Left renal pelvis (tissue), 4 donors: Measurements from ENCODE around the gene VWCE. TPM values are rescaled to one million over a fixed set of nuclear protein-coding genes. Genes with fewer than 3 reads are reported as not detected.
"Not testable (repeated sequence)": the region's sequence is repeated elsewhere in the genome, so short reads cannot be mapped to it uniquely, and the experiment has no call there.

ENCODE experiments used
- DNase-seq, 4 donors: peaks; one replicate each; pipeline ENCODE4 v3.0.0-alpha.2; 2013; ENCODE audit warnings: low read depth in 4 of 4, low spot score in 3 of 4
- polyA plus RNA-seq, 4 donors: library from polyadenylated mRNA; unstranded; fragments of 120-200 nt; gene quantifications; one replicate each; pipeline ENCODE4 v1.2.1, GENCODE V29; 2013; ENCODE audit not compliant: insufficient read length in 4 of 4

Gene VWCE
- polyA plus RNA-seq, 4 donors: 1.5 to 4.1 (median 2.9) TPM

DNA sequence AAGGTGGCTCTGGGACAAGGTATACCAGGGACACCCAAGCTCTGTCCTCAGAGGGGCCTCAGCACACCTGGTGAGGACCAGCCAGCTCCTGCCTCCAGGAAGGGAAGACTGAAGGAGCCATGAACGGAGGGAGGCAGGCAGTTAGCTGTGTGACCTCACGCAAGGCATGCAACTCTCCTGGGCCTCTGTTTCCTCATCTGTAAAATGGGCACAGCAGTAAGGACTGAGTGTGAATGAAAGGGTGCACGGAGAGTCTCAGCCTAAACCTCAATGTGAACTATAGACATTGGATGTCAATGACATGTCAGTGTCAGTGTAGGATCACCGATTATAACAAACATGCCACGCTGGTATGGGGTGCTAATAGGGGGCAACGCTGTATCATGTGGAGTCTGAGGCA is 35.8 kb downstream of the VWCE start:
- no peak for DNase-seq

DNA sequence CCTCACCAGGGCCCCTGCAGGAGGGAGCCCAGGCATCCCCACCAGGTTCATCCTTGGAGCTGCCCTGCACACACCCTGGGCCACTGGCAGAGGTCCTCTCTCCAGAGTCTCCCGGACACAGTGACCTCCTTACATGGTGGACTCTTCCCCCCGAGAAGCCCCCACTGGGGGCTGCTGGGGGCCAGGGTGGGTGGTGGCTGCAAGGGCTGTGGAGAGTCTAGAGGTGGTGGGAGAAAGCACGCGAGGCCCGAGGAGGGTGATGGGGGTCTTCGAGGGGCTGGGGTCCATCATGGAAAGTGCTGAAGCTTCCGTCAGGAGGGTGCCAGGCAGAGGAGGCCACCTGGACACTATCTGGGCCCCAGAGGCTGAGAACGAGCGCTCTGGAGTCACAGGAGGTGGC is 36.6 kb downstream of the VWCE start:
- DNase-seq: no peak

DNA sequence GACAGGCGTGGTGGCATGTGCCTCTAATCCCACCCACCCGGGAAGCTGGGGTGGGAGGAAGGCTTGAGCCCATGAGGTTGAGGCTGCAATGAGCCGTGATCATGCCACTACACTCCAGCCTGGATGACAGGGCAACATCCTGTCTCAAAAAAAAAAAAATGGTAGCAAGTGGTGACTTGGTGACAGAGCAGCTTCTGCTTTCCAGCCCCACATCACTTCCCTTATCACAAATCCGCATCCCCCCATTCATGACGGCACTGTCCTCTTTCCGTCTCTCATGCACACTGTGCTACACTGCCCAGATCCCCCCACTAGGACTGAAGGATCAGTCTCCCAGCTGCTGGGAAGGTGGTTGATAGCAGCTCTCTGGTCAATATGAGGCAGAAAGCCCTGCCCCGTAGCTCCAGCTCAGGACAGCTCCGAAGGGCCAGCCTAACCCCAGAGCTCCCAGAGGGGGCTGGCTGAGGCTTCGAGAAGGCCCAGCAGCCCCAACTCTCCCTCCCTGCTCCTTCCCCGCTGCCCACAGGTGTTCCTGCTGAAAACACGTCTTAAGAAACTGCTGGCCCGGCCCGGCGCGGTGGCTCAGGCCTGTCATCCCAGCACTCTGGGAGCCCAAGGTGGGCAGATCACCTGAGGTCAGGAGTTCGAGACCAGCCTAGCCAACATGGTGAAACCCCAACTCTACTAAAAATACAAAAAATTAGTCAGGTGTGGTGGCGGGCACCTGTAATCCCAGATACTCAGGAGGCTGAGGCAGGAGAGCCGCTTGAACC is 38.2 kb downstream of the VWCE start:
- no peak for DNase-seq

DNA sequence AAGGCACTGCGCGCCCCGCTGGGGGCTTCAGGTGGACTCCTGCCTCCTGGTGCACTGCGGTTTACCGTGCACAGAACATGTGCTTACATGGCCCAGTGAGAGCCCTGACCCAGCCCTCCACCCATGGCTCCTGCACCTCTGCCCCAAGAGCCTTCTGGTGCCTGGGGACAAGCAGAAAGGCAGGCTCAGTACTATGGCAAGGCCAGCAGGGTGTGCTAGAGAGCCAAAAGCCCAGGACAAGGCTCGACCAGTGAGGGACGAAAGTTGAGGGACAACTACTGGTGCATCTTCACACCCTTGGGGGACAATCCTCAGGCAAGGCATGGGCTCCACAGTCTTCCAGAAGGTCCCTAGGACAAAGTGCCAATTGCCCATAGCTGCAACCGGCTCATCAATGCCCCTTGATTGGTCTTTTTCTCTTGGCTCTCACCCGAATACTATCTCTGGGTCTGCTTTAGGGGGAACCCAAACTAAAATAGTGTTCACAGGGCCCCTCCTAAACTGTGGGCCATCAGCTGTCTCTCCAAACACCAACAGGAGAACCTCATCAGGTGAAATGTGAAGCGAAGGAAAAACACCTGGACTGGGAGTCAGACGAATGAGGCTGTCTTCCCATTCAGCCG is 40.6 kb downstream of the VWCE start:
- DNase-seq: no peak

DNA sequence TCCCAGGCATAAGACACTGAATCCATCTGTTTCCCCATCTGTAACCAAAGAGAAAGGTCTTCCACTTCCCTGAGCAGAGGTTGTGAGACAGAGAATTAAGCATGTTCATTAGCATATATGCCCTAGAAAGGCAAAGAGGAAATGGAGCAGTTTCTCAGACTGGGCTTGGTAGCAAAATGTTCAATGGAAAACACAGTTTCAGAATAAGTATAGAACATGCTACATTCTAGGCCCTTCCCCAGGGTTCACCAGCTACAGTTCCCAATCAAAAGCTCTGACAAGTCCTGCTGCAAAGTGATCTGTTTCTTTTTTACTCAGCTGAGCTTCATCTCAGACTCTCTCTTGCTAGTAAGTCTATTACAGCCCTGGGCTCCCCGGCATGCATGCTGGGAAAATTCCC is 42.8 kb downstream of the VWCE start:
- DNase-seq: not testable (repeated sequence)

DNA sequence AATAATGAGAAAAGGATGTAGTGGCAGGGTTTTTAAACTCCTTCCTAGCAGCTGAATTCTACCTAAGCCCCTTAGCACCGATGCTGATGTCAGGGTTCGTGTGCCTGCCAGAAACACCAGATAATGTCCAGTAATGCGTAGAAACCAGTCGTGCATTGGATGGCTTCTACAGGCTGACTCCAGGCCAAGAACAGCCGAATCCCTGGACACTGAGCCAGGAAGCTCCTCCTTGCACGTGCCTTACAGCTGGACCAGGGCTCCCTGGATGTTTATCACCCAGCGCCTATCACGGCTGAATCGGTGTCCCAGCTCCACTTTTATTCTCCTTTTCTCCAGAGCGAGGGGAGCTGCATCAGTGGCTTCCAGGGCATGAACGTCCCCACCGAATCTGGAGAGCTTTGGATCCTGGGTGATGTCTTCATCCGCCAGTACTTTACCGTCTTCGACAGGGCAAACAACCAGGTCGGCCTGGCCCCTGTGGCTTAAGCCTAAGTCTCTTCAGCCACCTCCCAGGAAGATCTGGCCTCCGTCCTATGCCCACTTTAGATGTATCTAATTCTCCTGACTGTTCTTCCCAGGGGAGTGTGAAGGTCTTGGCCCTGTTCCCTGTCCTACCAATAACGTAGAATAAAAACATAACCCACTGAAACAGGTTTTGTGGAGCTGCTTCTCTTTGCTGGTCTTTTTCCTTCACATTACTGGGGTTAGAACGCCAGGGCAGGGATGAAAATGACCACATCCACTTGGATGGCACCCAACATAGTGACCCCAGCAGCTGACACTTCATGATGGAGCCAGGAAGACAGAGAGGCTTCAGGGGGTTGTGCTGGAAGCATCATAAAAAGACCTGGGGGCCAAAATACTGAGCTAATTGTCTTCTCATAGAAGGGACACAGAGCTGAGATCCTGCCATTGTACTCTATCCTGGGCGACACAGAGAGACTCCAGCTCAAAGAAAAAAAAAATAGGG is 44.0 kb downstream of the VWCE start:
- not testable (repeated sequence) for DNase-seq

DNA sequence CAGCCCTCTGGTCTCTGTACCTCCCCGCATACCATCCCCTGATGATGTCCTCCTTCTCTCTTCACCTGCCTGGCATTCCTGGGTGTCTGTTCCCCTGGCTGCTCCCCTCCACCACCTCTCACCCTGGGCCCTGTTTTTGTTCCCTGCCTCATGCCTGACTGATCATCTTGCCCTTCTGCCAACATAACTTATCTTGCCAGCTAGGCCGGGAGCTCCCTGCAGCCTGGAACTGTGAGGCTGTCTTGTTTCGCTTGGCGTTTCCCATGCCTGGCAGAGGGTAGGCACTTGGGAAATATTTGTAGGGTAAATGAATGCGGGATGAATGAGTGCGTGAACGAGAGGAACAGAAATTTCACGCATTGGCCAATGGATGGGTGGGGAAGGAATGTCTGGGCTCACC is 45.9 kb downstream of the VWCE start:
- DNase-seq: not testable (repeated sequence)

DNA sequence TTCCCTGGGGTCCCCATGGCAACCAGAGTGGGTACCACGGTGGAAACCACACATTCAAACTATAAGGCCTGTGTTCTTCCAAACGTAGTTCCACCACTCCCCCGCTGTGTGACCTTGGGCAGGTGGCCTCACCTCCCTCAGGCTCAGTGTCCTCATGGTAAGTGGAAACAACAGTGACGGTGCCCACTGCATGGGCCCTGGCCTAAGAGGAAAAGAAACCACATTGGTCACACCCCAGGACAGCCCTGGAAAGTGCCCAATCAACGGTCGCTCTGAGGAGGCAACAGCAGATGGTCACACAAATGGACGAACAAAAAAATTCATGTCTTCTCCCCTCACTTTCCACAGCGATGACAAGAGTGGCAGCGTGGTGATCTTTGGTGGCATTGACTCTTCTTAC is 47.0 kb downstream of the VWCE start:
- not testable (repeated sequence) for DNase-seq

DNA sequence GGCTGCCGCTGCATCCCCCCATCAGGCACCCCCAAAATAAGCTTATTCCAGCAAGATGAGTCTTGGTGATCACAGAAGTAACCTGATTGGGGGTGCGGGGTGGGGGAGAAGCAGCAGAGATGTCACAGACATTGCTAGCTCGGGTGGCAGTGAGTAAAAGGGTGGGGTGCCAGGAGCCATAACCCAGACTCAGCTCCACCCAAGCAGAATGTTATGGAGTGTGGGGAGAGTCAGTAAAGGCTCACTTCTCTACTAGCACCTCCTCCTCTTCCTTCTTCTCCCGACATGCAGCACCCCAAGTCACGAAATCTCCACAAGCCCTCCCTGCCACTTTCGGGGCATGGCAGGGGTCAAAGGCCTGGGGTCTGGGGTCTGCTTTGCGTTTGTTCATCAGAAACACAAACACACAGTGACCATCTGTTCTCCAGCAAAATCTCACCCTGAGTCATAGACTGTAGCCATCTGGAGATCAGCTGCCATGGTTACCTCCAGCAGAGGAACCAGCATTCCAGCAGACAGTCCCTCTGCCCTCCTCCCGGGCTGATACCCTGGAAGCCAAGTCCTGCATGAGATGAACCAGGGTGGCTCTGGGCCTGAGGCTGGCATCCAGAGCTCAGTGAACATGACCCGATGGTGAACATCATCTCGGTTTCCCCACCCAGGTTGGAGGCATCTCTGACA is 49.7 kb downstream of the VWCE start:
- not testable (repeated sequence) for DNase-seq

DNA sequence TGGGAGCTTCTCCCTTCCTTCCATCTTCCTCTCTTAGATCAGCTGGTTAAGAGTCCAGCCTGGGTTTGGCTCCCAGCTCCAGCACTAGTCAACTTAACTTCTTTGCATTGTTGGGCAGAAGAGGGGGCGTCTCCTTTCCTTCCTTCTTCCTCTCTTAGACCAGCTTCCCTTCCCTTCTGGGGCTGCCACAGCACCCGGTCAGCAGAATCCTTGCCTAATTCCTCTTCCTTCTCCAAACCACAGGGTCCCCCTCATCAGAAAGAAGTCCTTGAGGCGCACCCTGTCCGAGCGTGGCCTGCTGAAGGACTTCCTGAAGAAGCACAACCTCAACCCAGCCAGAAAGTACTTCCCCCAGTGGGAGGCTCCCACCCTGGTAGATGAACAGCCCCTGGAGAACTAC is 53.6 kb downstream of the VWCE start:
- not testable (repeated sequence) for DNase-seq

DNA sequence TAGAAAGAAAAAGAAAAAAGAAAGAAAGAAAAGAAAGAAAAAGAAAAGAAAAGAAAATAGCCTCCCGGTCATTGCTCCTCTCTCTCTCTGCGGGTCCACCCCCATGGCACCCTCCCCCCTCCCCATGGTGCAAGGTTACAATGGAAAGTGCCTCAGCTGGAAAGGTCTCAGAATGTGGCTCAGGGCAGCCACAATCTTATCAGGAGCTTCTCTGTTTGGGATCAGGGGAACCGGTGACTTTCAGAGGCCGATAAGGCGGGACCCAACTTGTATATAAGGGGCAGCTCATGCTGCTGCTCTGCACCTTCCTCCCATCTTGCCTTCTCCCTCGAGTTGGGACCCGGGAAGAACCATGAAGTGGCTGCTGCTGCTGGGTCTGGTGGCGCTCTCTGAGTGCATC is 54.2 kb downstream of the VWCE start, which contains the start of gene PGA5:
PGA5 (plus strand) TSS at position 301 of the 400 bp plus-strand sequence; CDS start at position 353, 52 bp downstream.
- not testable (repeated sequence) for DNase-seq

DNA sequence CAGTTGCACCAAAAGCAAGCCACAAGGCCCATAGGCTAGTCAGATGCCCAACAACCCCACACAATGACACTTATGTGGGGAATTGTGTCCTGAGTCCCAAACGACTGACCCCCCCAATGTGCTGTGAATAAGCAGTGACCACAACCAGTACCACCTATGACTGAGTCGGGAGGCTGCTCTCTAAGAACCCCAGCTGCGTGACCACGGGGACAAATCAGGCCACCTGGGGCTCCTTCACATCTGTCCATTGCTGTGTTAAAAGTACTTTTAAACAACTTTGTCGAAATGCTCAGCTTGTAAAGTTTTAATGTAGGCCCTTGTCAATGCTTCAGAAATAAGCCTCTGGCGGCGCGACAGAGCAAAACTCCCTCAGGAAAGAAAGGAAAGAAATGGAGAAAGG is 54.8 kb downstream of the VWCE start:
- not testable (repeated sequence) for DNase-seq

DNA sequence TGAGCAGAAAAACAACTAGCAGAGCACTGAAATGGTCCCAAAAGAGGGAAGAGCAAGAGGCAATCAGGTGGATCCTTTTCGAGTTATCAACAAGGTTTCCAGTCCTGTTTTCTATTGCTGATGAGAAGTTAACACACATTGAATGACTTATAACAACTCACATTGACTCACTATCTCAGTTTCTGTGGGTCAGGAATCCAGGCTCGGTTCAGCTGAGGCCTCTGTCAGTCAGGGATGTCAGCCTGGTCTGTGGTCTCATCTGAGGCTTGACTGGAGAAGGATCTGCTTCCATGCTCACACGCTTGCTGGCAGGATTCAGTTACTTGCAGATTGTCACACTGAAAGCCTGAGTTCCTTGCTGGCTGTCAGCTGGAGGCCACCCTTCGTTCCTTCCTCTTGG is 58.0 kb downstream of the VWCE start:
- DNase-seq: not testable (repeated sequence)

DNA sequence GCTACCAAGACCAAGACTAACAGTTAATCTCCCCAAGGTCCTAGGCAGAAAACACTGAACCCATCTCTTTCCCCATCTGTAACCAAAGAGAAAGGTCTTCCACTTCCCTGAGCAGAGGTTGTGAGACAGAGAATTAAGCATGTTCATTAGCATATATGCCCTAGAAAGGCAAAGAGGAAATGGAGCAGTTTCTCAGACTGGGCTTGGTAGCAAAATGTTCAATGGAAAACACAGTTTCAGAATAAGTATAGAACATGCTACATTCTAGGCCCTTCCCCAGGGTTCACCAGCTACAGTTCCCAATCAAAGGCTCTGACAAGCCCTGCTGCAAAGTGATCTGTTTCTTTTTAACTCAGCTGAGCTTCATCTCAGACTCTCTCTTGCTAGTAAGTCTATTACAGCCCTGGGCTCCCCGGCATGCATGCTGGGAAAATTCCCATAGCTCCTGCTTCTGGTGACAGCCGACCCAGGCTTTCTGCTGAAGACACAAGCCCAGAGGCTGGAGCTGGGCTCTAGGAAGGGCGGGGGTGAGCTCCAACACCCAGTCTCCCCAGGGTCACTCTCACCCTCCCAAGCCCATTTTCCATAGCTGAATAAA is 62.5 kb downstream of the VWCE start:
- DNase-seq: not testable (repeated sequence)

DNA sequence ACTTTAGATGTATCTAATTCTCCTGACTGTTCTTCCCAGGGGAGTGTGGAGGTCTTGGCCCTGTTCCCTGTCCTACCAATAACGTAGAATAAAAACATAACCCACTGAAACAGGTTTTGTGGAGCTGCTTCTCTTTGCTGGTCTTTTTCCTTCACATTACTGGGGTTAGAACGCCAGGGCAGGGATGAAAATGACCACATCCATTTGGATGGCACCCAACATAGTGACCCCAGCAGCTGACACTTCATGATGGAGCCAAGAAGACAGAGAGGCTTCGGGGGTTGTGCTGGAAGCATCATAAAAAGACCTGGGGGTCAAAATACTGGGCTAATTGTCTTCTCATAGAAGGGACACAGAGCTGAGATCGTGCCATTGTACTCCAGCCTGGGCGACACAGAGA is 63.5 kb downstream of the VWCE start:
- DNase-seq: not testable (repeated sequence)

DNA sequence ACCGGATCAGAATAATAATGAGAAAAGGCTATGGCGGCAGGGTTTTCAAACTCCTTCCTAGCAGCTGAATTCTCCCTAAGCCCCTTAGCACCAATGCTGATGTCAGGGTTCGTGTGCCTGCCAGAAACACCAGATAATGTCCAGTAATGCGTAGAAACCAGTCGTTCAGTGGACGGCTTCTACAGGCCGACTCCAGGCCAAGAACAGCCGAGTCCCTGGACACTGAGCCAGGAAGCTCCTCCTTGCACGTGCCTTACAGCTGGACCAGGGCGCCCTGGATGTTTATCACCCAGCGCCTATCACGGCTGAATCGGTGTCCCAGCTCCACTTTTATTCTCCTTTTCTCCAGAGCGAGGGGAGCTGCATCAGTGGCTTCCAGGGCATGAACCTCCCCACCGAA is 64.1 kb downstream of the VWCE start:
- not testable (repeated sequence) for DNase-seq

DNA sequence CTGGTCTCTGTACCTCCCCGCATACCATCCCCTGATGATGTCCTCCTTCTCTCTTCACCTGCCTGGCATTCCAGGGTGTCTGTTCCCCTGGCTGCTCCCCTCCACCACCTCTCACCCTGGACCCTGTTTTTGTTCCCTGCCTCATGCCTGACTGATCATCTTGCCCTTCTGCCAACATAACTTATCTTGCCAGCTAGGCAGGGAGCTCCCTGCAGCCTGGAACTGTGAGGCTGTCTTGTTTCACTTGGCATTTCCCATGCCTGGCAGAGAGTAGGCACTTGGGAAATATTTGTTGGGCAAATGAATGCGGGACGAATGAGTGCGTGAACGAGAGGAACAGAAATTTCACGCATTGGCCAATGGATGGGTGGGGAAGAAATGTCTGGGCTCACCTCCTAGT is 65.7 kb downstream of the VWCE start:
- not testable (repeated sequence) for DNase-seq

DNA sequence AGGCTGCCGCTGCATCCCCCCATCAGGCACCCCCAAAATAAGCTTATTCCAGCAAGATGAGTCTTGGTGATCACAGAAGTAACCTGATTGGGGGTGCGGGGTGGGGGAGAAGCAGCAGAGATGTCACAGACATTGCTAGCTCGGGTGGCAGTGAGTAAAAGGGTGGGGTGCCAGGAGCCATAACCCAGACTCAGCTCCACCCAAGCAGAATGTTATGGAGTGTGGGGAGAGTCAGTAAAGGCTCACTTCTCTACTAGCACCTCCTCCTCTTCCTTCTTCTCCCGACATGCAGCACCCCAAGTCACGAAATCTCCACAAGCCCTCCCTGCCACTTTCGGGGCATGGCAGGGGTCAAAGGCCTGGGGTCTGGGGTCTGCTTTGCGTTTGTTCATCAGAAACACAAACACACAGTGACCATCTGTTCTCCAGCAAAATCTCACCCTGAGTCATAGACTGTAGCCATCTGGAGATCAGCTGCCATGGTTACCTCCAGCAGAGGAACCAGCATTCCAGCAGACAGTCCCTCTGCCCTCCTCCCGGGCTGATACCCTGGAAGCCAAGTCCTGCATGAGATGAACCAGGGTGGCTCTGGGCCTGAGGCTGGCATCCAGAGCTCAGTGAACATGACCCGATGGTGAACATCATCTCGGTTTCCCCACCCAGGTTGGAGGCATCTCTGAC is 68.5 kb downstream of the VWCE start:
- DNase-seq: not testable (repeated sequence)

DNA sequence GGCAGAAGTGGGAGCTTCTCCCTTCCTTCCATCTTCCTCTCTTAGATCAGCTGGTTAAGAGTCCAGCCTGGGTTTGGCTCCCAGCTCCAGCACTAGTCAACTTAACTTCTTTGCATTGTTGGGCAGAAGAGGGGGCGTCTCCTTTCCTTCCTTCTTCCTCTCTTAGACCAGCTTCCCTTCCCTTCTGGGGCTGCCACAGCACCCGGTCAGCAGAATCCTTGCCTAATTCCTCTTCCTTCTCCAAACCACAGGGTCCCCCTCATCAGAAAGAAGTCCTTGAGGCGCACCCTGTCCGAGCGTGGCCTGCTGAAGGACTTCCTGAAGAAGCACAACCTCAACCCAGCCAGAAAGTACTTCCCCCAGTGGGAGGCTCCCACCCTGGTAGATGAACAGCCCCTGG is 72.4 kb downstream of the VWCE start:
- not testable (repeated sequence) for DNase-seq
